Neuronal stem cell (in vitro differentiated cells): Measurements from ENCODE around the gene ST6GALNAC3.

Experiments
- DNase-seq: peaks from one replicate; pipeline ENCODE4 v3.0.0-alpha.2; 2013; ENCODE audit warnings: low spot score
- H2AFZ ChIP-seq: one replicate; pipeline ENCODE4 v1.6.1; 2013; ENCODE audit warnings: mild to moderate bottlenecking, low read length, inconsistent platforms
- H2AK5ac ChIP-seq: 2 replicates; pipeline ENCODE4 v1.6.1; 2013; ENCODE audit warnings: low read depth, mild to moderate bottlenecking, inconsistent platforms, low read length, moderate library complexity, mixed read lengths
- H2BK120ac ChIP-seq: 2 replicates; pipeline ENCODE4 v1.6.1; 2013; ENCODE audit warnings: low read depth, mild to moderate bottlenecking, inconsistent platforms, low read length, moderate library complexity, mixed read lengths
- H2BK12ac ChIP-seq: one replicate; pipeline ENCODE4 v1.6.1; 2013; ENCODE audit warnings: low read length, inconsistent platforms
- H2BK15ac ChIP-seq: 2 replicates; pipeline ENCODE4 v1.6.1; 2013; ENCODE audit warnings: mild to moderate bottlenecking, low read length, inconsistent platforms, mixed read lengths
- H2BK5ac ChIP-seq: one replicate; pipeline ENCODE4 v1.6.1; 2013; ENCODE audit warnings: inconsistent platforms, mild to moderate bottlenecking, low read length, moderate library complexity
- H3K14ac ChIP-seq: one replicate; pipeline ENCODE4 v1.6.1; 2013; ENCODE audit warnings: low read length, inconsistent platforms
- H3K18ac ChIP-seq: 2 replicates; pipeline ENCODE4 v1.6.1; 2013; ENCODE audit warnings: low read length, inconsistent platforms
- H3K23ac ChIP-seq: 2 replicates; pipeline ENCODE4 v1.6.1; 2013; ENCODE audit warnings: low read depth, mild to moderate bottlenecking, mixed read lengths, low read length, inconsistent platforms; ENCODE audit not compliant: poor library complexity
- H3K27ac ChIP-seq: replicated peaks from 3 replicates; pipeline ENCODE4 v1.5.1; 2013; ENCODE audit warnings: low read length, inconsistent platforms
- H3K27me3 ChIP-seq, 3 experiments: 2 replicates each; pipeline ENCODE4 v1.6.1; 2013; ENCODE audit warnings: low read length in 3 of 3, mild to moderate bottlenecking in 2 of 3, inconsistent platforms in 1 of 3, low read depth in 1 of 3, mixed read lengths in 1 of 3, moderate library complexity in 1 of 3; ENCODE audit not compliant: control insufficient read depth in 3 of 3, insufficient read depth in 3 of 3
- H3K36me3 ChIP-seq, 2 donors: replicated peaks in 1 of 2; 2 replicates each; pipeline ENCODE4 v1.6.1; 2013; ENCODE audit warnings: low read length in 2 of 2; ENCODE audit not compliant: control insufficient read depth in 2 of 2, insufficient read depth in 2 of 2
- H3K4ac ChIP-seq: 2 replicates; pipeline ENCODE4 v1.6.1; 2013; ENCODE audit warnings: inconsistent platforms, mild to moderate bottlenecking, low read length, moderate library complexity
- H3K4me1 ChIP-seq, 2 donors: 1 replicate in 1 of 2; 2 replicates in 1 of 2; pipeline ENCODE4 v1.6.1; 2013; ENCODE audit warnings: low read length in 2 of 2, low read depth in 1 of 2; ENCODE audit not compliant: control insufficient read depth in 2 of 2, insufficient read depth in 1 of 2
- H3K4me2 ChIP-seq: one replicate; pipeline ENCODE4 v1.6.1; 2013; ENCODE audit warnings: mild to moderate bottlenecking, low read length, inconsistent platforms; ENCODE audit not compliant: insufficient read depth, poor library complexity, severe bottlenecking
- H3K4me3 ChIP-seq, 2 donors: 2 replicates each; pipeline ENCODE4 v1.5.1; 2013; ENCODE audit warnings: low read length in 2 of 2, mild to moderate bottlenecking in 2 of 2, inconsistent platforms in 1 of 2, moderate library complexity in 1 of 2
- H3K79me1 ChIP-seq: one replicate; pipeline ENCODE4 v1.6.1; 2013; ENCODE audit warnings: low read depth, mild to moderate bottlenecking, inconsistent platforms, low read length, moderate library complexity
- H3K9ac ChIP-seq: one replicate; pipeline ENCODE4 v1.6.1; 2013; ENCODE audit warnings: mild to moderate bottlenecking, low read depth, low read length, inconsistent platforms; ENCODE audit not compliant: poor library complexity
- H3K9me3 ChIP-seq, 2 donors: replicated peaks in 1 of 2; 2 replicates each; pipeline versions ENCODE3 to v1.6.1; 2013; ENCODE audit warnings: low read length in 2 of 2, mild to moderate bottlenecking in 2 of 2, inconsistent platforms in 1 of 2, low read depth in 1 of 2, mixed read lengths in 1 of 2, moderate library complexity in 1 of 2; ENCODE audit not compliant: control insufficient read depth in 2 of 2, insufficient read depth in 1 of 2
- H4K8ac ChIP-seq: one replicate; pipeline ENCODE4 v1.6.1; 2013; ENCODE audit warnings: low read depth, mild to moderate bottlenecking, inconsistent platforms, low read length, moderate library complexity
- H4K91ac ChIP-seq: one replicate; pipeline ENCODE4 v1.6.1; 2013; ENCODE audit warnings: low read length, low read depth, mild to moderate bottlenecking, inconsistent platforms; ENCODE audit not compliant: poor library complexity
- WGBS, 2 donors: extraction: QIAGEN DNeasy Blood & Tissue Kit; methylation state at CpG; one replicate each; pipeline ENCODE4 v1.1.7; 2013; ENCODE audit warnings: missing lambda C conversion rate in 2 of 2, mixed read lengths in 1 of 2; ENCODE audit not compliant: insufficient read length in 2 of 2, insufficient replicate concordance in 1 of 2; ENCODE audit errors: extremely low coverage in 2 of 2; 5-methylcytosine and 5-hydroxymethylcytosine counted together

Gene ST6GALNAC3

GRCh38 chr1:76300556-76300955 is 226.0 kb downstream of the ST6GALNAC3 start:
- Histone ChIP-seq H2BK15ac (no peak overlapping the region), H3K4ac (no peak overlapping the region), H3K27me3 (no peaks in the 10 kb centered on the region), H4K91ac (no peak overlapping the region), H2BK120ac (no peak overlapping the region), H3K14ac (no peak overlapping the region), H3K23ac (no peak overlapping the region), H3K9ac (no peak overlapping the region), H2AK5ac (no peak overlapping the region), H3K79me1 (no peaks in the 10 kb centered on the region), H3K9me3 (peaks cover 0 to 1% of the 10 kb centered on the region in 2 donors), H3K4me2 (no peak overlapping the region), H3K4me3 (no peak overlapping the region), H2AFZ (no peak overlapping the region), H3K27ac (no peak overlapping the region), H3K18ac (no peak overlapping the region), H4K8ac (no peak overlapping the region), H2BK5ac (no peak overlapping the region), H3K36me3 (no peaks in the 10 kb centered on the region), H2BK12ac (no peak overlapping the region), H3K4me1 (peaks cover 1 to 16% of the 10 kb centered on the region in 2 donors)
- no peak for DNase-seq
- WGBS, 2 donors, result no CpG with 5 or more reads among the region's 3 CpGs

DNA sequence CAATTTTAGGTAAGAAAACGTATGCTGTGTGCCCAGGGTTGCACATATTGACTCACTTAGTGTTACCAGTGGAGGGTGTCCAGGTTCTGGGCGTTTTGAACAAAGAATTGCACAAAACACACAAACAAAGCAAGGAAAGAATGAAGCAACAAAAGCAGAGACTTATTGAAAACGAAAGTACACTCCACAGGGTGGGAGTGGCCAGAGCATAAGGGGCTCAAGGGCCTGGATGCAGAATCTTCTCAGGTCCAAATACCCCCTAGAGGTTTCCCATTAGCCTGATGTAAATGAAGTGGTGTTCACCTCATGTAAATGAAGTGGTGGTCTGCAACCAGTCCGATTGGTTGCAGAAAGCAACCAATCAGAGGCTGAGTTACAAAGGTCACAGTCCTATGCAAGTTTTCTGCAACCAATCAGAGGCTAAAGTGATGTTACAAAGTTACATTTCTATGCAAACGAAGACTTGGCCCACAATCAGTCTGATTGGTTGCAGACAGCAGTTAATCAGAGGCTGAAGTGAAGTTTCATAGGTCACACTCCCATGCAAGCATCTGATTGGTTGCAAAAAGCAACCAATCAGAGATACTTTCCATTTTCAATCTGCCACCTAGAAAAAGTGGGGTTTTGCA is 228.3 kb downstream of the ST6GALNAC3 start:
- no peak for DNase-seq

GRCh38 chr1:76303340-76303717 is 228.8 kb downstream of the ST6GALNAC3 start:
- Histone ChIP-seq H3K23ac (no peak overlapping the region), H3K4ac (no peak overlapping the region), H3K4me2 (no peak overlapping the region), H3K9ac (no peak overlapping the region), H2AFZ (no peak overlapping the region), H4K8ac (no peak overlapping the region), H3K18ac (no peak overlapping the region), H3K79me1 (no peaks in the 10 kb centered on the region), H2BK15ac (no peak overlapping the region), H3K27ac (no peak overlapping the region), H3K27me3 (no peaks in the 10 kb centered on the region), H3K4me1 (peaks cover 1 to 13% of the 10 kb centered on the region in 2 donors), H3K14ac (no peak overlapping the region), H2BK120ac (no peak overlapping the region), H3K36me3 (no peaks in the 10 kb centered on the region), H2BK12ac (no peak overlapping the region), H4K91ac (no peak overlapping the region), H2BK5ac (no peak overlapping the region), H3K4me3 (no peak overlapping the region), H2AK5ac (no peak overlapping the region), H3K9me3 (peaks cover 0 to 1% of the 10 kb centered on the region in 2 donors)
- no CpG with 5 or more reads among the region's 3 CpGs for WGBS, 2 donors
- DNase-seq, result no peak

More for the DNA sequence above, 228.3 kb downstream of the ST6GALNAC3 start:
- no peak overlapping the region for H3K23ac ChIP-seq
- no peaks in the 10 kb centered on the region for H3K36me3 ChIP-seq
- H2AFZ ChIP-seq, result no peak overlapping the region
- H3K4me3 ChIP-seq, result no peak overlapping the region
- H4K8ac ChIP-seq, result no peak overlapping the region
- H3K4me1 ChIP-seq, result peaks cover 1 to 16% of the 10 kb centered on the region in 2 donors
- no peak overlapping the region for H4K91ac ChIP-seq
- no CpG with 5 or more reads among the region's 5 CpGs for WGBS, 2 donors
- no peaks in the 10 kb centered on the region for H3K27me3 ChIP-seq
- no peak overlapping the region for H2BK12ac ChIP-seq
- H3K9ac ChIP-seq, result no peak overlapping the region
- no peak overlapping the region for H2BK15ac ChIP-seq
- no peak overlapping the region for H3K27ac ChIP-seq
- H3K4ac ChIP-seq, result no peak overlapping the region
- H2AK5ac ChIP-seq, result no peak overlapping the region
- H3K79me1 ChIP-seq, result no peaks in the 10 kb centered on the region
- no peak overlapping the region for H3K4me2 ChIP-seq
- H2BK5ac ChIP-seq, result no peak overlapping the region
- no peak overlapping the region for H2BK120ac ChIP-seq
- peaks cover 0 to 1% of the 10 kb centered on the region in 2 donors for H3K9me3 ChIP-seq
- no peak overlapping the region for H3K14ac ChIP-seq
- H3K18ac ChIP-seq, result no peak overlapping the region

DNA sequence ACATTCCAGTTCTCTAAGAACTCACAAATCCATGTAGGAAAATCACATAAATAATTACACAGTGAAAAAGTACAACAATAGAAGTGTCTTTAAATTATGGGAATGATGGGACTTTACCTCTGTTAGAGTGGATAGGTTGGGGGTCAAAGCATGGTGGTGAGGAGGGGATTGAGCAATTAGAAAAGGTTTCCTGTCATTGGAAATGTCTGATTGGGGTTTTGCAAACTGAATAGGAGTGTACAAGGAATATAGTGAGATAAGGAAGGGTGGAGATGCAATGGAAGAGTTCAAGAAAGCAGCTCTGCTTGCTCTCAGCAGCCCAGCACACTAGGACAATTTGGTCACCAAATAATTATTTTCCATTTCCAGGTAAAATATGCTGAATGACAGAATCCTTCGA is 238.8 kb downstream of the ST6GALNAC3 start:
- Histone ChIP-seq H2BK120ac (no peak overlapping the region), H3K9me3 (no peaks in the 10 kb centered on the region), H3K79me1 (no peaks in the 10 kb centered on the region), H3K9ac (no peak overlapping the region), H4K8ac (no peak overlapping the region), H2AFZ (no peak overlapping the region), H3K27me3 (no peaks in the 10 kb centered on the region), H3K27ac (no peak overlapping the region), H3K4me3 (no peak overlapping the region), H3K36me3 (no peaks in the 10 kb centered on the region), H3K18ac (no peak overlapping the region), H2BK15ac (no peak overlapping the region), H3K23ac (no peak overlapping the region), H3K14ac (no peak overlapping the region), H2BK12ac (no peak overlapping the region), H4K91ac (no peak overlapping the region), H3K4ac (no peak overlapping the region), H2BK5ac (no peak overlapping the region), H3K4me2 (no peak overlapping the region), H3K4me1 (peaks cover 6 to 10% of the 10 kb centered on the region in 2 donors), H2AK5ac (no peak overlapping the region)
- WGBS, 2 donors, result no CpG with 5 or more reads among the region's 1 CpG
- DNase-seq, result no peak
